Activated naive CD8-positive, alpha-beta T cell (primary cell): Measurements from ENCODE around the gene HLCS.

Experiments used
- H3K27ac Mint-ChIP-seq: one replicate; pipeline ENCODE4 v1.8.0; 2021; ENCODE audit warnings: mixed read lengths
- H3K27me3 Mint-ChIP-seq: one replicate; pipeline ENCODE4 v1.8.0; 2021; ENCODE audit warnings: mixed read lengths
- H3K36me3 Mint-ChIP-seq: one replicate; pipeline ENCODE4 v1.8.0; 2021; ENCODE audit warnings: mixed read lengths
- H3K4me1 Mint-ChIP-seq: one replicate; pipeline ENCODE4 v1.8.0; 2021; ENCODE audit warnings: low read depth, mixed read lengths
- H3K4me3 Mint-ChIP-seq: one replicate; pipeline ENCODE4 v1.8.0; 2021; ENCODE audit warnings: mild to moderate bottlenecking, mixed read lengths
- H3K9me3 Mint-ChIP-seq: one replicate; pipeline ENCODE4 v1.8.0; 2021; ENCODE audit warnings: low read depth, mixed read lengths

Gene HLCS

GRCh38 chr21:36718951-36719501 lies 247.4 kb downstream of the HLCS start:
- Mint-ChIP-seq H3K27ac (no peak overlapping the region), H3K27me3 (peaks cover 20% of the 10 kb centered on the region), H3K36me3 (no peaks in the 10 kb centered on the region), H3K4me3 (no peak overlapping the region), H3K9me3 (peaks cover 2% of the 10 kb centered on the region), H3K4me1 (no peaks in the 10 kb centered on the region)

GRCh38 chr21:36717976-36718375 lies 248.5 kb downstream of the HLCS start:
- H3K27ac Mint-ChIP-seq, result no peak overlapping the region
- H3K9me3 Mint-ChIP-seq, result peaks cover 3% of the 10 kb centered on the region
- H3K4me1 Mint-ChIP-seq, result no peaks in the 10 kb centered on the region
- H3K36me3 Mint-ChIP-seq, result no peaks in the 10 kb centered on the region
- no peak overlapping the region for H3K4me3 Mint-ChIP-seq
- peaks cover 24% of the 10 kb centered on the region for H3K27me3 Mint-ChIP-seq

- peaks cover 3% of the 10 kb centered on the region for H3K9me3 Mint-ChIP-seq
- H3K27ac Mint-ChIP-seq, result no peak overlapping the region
- no peak overlapping the region for H3K4me3 Mint-ChIP-seq
- peaks cover 33% of the 10 kb centered on the region for H3K27me3 Mint-ChIP-seq
- no peaks in the 10 kb centered on the region for H3K36me3 Mint-ChIP-seq
- H3K4me1 Mint-ChIP-seq, result no peaks in the 10 kb centered on the region
Observed at GRCh38 chr21:36716836-36717235, 249.6 kb downstream of the HLCS start.

- H3K9me3 Mint-ChIP-seq, result peaks cover 3% of the 10 kb centered on the region
Observed at GRCh38 chr21:36716387-36716786, 250.1 kb downstream of the HLCS start.

GRCh38 chr21:36713746-36714145 lies 252.7 kb downstream of the HLCS start:
- peaks cover 13% of the 10 kb centered on the region for H3K4me1 Mint-ChIP-seq
- H3K27me3 Mint-ChIP-seq, result peaks cover 49% of the 10 kb centered on the region
- no peak overlapping the region for H3K27ac Mint-ChIP-seq
- peaks cover 3% of the 10 kb centered on the region for H3K9me3 Mint-ChIP-seq
- H3K36me3 Mint-ChIP-seq, result no peaks in the 10 kb centered on the region
- no peak overlapping the region for H3K4me3 Mint-ChIP-seq

More at GRCh38 chr21:36716387-36716786, 250.1 kb downstream of the HLCS start:
- H3K4me1 Mint-ChIP-seq, result no peaks in the 10 kb centered on the region
- no peaks in the 10 kb centered on the region for H3K36me3 Mint-ChIP-seq
- no peak overlapping the region for H3K4me3 Mint-ChIP-seq
- H3K27me3 Mint-ChIP-seq, result peaks cover 35% of the 10 kb centered on the region
- no peak overlapping the region for H3K27ac Mint-ChIP-seq

- Mint-ChIP-seq H3K36me3 (no peaks in the 10 kb centered on the region), H3K27me3 (peaks cover 51% of the 10 kb centered on the region), H3K9me3 (peaks cover 3% of the 10 kb centered on the region), H3K4me1 (peaks cover 36% of the 10 kb centered on the region), H3K27ac (no peak overlapping the region), H3K4me3 (no peak overlapping the region)
Observed at GRCh38 chr21:36710729-36711048, 255.8 kb downstream of the HLCS start.

GRCh38 chr21:36709868-36710728 lies 256.4 kb downstream of the HLCS start:
- H3K4me3 Mint-ChIP-seq, result peak overlapping the region; percentile 65
- H3K4me1 Mint-ChIP-seq, result peaks cover 42% of the 10 kb centered on the region
- no peaks in the 10 kb centered on the region for H3K36me3 Mint-ChIP-seq
- peaks cover 3% of the 10 kb centered on the region for H3K9me3 Mint-ChIP-seq
- H3K27me3 Mint-ChIP-seq, result peaks cover 51% of the 10 kb centered on the region
- no peak overlapping the region for H3K27ac Mint-ChIP-seq

- Mint-ChIP-seq H3K9me3 (peaks cover 3% of the 10 kb centered on the region), H3K27ac (no peak overlapping the region), H3K27me3 (peaks cover 48% of the 10 kb centered on the region), H3K4me3 (peak overlapping the region; percentile 65), H3K4me1 (peaks cover 46% of the 10 kb centered on the region), H3K36me3 (no peaks in the 10 kb centered on the region)
Observed at GRCh38 chr21:36709030-36709867, 257.2 kb downstream of the HLCS start.

- Mint-ChIP-seq H3K36me3 (no peaks in the 10 kb centered on the region), H3K27me3 (peaks cover 46% of the 10 kb centered on the region), H3K9me3 (no peaks in the 10 kb centered on the region), H3K4me1 (peaks cover 49% of the 10 kb centered on the region), H3K4me3 (peak overlapping the region; percentile 68), H3K27ac (no peak overlapping the region)
Observed at GRCh38 chr21:36708286-36709029, 258.0 kb downstream of the HLCS start.

- peak overlapping the region; percentile 68 for H3K4me3 Mint-ChIP-seq
- H3K4me1 Mint-ChIP-seq, result peaks cover 51% of the 10 kb centered on the region
- H3K9me3 Mint-ChIP-seq, result no peaks in the 10 kb centered on the region
- no peaks in the 10 kb centered on the region for H3K36me3 Mint-ChIP-seq
- peaks cover 46% of the 10 kb centered on the region for H3K27me3 Mint-ChIP-seq
- no peak overlapping the region for H3K27ac Mint-ChIP-seq
Observed at GRCh38 chr21:36707763-36708285, 258.6 kb downstream of the HLCS start.

- H3K4me1 Mint-ChIP-seq, result peaks cover 51% of the 10 kb centered on the region
- peaks cover 47% of the 10 kb centered on the region for H3K27me3 Mint-ChIP-seq
- peak overlapping the region; percentile 75 for H3K4me3 Mint-ChIP-seq
- no peaks in the 10 kb centered on the region for H3K9me3 Mint-ChIP-seq
- no peak overlapping the region for H3K27ac Mint-ChIP-seq
- no peaks in the 10 kb centered on the region for H3K36me3 Mint-ChIP-seq
Observed at GRCh38 chr21:36706951-36707762, 259.3 kb downstream of the HLCS start.

- Mint-ChIP-seq H3K36me3 (no peaks in the 10 kb centered on the region), H3K27ac (no peak overlapping the region), H3K4me3 (peak overlapping the region; percentile 75), H3K27me3 (peaks cover 47% of the 10 kb centered on the region), H3K9me3 (no peaks in the 10 kb centered on the region), H3K4me1 (peaks cover 57% of the 10 kb centered on the region)
Observed at GRCh38 chr21:36706482-36706852, 260.0 kb downstream of the HLCS start.

- H3K4me1 Mint-ChIP-seq, result peaks cover 58% of the 10 kb centered on the region
- H3K9me3 Mint-ChIP-seq, result no peaks in the 10 kb centered on the region
- no peaks in the 10 kb centered on the region for H3K36me3 Mint-ChIP-seq
- no peak overlapping the region for H3K27ac Mint-ChIP-seq
- peak overlapping the region; percentile 75 for H3K4me3 Mint-ChIP-seq
- H3K27me3 Mint-ChIP-seq, result peaks cover 41% of the 10 kb centered on the region
Observed at GRCh38 chr21:36705679-36706481, 260.6 kb downstream of the HLCS start.
